Measurements from ENCODE around the gene DGKH.

Gene DGKH

DNA sequence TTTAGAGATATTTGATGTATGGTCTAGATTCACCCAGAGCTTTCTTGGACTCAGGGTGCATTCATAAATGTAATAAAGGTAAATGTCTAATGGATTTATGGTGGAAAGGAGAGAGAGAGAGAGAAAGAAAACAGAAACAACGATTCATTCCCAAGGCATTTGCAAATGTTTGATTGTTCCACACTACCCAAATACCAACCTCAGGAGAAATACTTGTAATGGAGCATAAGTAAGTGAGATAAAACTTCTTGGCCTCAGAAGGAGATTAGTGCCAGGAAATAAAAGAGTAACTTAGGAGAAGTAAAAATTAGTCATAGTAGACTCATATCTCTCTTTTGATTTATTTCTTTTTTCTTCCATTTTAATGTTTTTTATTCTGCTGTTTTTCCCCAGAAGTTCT is 40.6 kb upstream of the DGKH start:
- Histone ChIP-seq H3K27me3 (ENCODE audit: insufficient read depth, low read depth) (no peaks in the 10 kb centered on the region), H3K79me2 (ENCODE audit: insufficient read depth, low read depth) (no peaks in the 10 kb centered on the region), H3K36me3 (ENCODE audit: insufficient read depth) (no peaks in the 10 kb centered on the region), H3K27ac (no peak overlapping the region), H3K4me3 (IDR thresholded peaks at IDR 0.05; ENCODE audit: insufficient read depth, low read depth, low read length) (no peak overlapping the region), H3K4me2 (no peak overlapping the region), H2AFZ (ENCODE audit: low read depth) (no peak overlapping the region), H4K20me1 (ENCODE audit: insufficient read depth) (no peaks in the 10 kb centered on the region), H3K4me1 (ENCODE audit: low read depth, poor library complexity, severe bottlenecking) (no peaks in the 10 kb centered on the region), H3K9ac (no peak overlapping the region)
- no peak for TF ChIP-seq CTCF (conservative IDR thresholded peaks at IDR 0.05; ENCODE audit: low read depth, low read length)

GRCh38 chr13:42009057-42009456 is 39.4 kb upstream of the DGKH start:
- H3K36me3 ChIP-seq (ENCODE audit: insufficient read depth): no peaks in the 10 kb centered on the region
- no peak overlapping the region for H3K4me3 ChIP-seq (IDR thresholded peaks at IDR 0.05; ENCODE audit: insufficient read depth, low read depth, low read length)
- TF ChIP-seq CTCF (conservative IDR thresholded peaks at IDR 0.05; ENCODE audit: low read depth, low read length): no peak

GRCh38 chr13:42011601-42012350 is 36.7 kb upstream of the DGKH start:
- Histone ChIP-seq H3K4me2 (no peak overlapping the region), H4K20me1 (ENCODE audit: insufficient read depth) (no peaks in the 10 kb centered on the region), H2AFZ (ENCODE audit: low read depth) (no peak overlapping the region), H3K79me2 (ENCODE audit: insufficient read depth, low read depth) (no peaks in the 10 kb centered on the region), H3K27me3 (ENCODE audit: insufficient read depth, low read depth) (no peaks in the 10 kb centered on the region), H3K9ac (no peak overlapping the region), H3K36me3 (ENCODE audit: insufficient read depth) (no peaks in the 10 kb centered on the region), H3K4me1 (ENCODE audit: low read depth, poor library complexity, severe bottlenecking) (no peaks in the 10 kb centered on the region), H3K4me3 (IDR thresholded peaks at IDR 0.05; ENCODE audit: insufficient read depth, low read depth, low read length) (no peak overlapping the region), H3K27ac (no peak overlapping the region)
- no peak for TF ChIP-seq CTCF (conservative IDR thresholded peaks at IDR 0.05; ENCODE audit: low read depth, low read length)

More at GRCh38 chr13:42009057-42009456, 39.4 kb upstream of the DGKH start:
- Histone ChIP-seq H3K4me2 (no peak overlapping the region), H4K20me1 (ENCODE audit: insufficient read depth) (no peaks in the 10 kb centered on the region), H2AFZ (ENCODE audit: low read depth) (no peak overlapping the region), H3K27ac (no peak overlapping the region), H3K79me2 (ENCODE audit: insufficient read depth, low read depth) (no peaks in the 10 kb centered on the region), H3K9ac (no peak overlapping the region), H3K4me1 (ENCODE audit: low read depth, poor library complexity, severe bottlenecking) (no peaks in the 10 kb centered on the region), H3K27me3 (ENCODE audit: insufficient read depth, low read depth) (no peaks in the 10 kb centered on the region)

- H3K4me3 ChIP-seq (IDR thresholded peaks at IDR 0.05; ENCODE audit: insufficient read depth, low read depth, low read length): no peak overlapping the region
- H4K20me1 ChIP-seq (ENCODE audit: insufficient read depth): no peaks in the 10 kb centered on the region
- no peak overlapping the region for H3K27ac ChIP-seq
- H3K4me1 ChIP-seq (ENCODE audit: low read depth, poor library complexity, severe bottlenecking): no peaks in the 10 kb centered on the region
- no peaks in the 10 kb centered on the region for H3K27me3 ChIP-seq (ENCODE audit: insufficient read depth, low read depth)
- no peak overlapping the region for H3K4me2 ChIP-seq
- no peaks in the 10 kb centered on the region for H3K79me2 ChIP-seq (ENCODE audit: insufficient read depth, low read depth)
- no peaks in the 10 kb centered on the region for H3K36me3 ChIP-seq (ENCODE audit: insufficient read depth)
- H3K9ac ChIP-seq: no peak overlapping the region
- no peak overlapping the region for H2AFZ ChIP-seq (ENCODE audit: low read depth)
- TF ChIP-seq CTCF (conservative IDR thresholded peaks at IDR 0.05; ENCODE audit: low read depth, low read length): no peak
Observed at GRCh38 chr13:42014119-42014518, 34.3 kb upstream of the DGKH start.
